Neural progenitor cell (in vitro differentiated cells): Measurements from ENCODE around the gene FAM83G. TPM values are rescaled to one million over a fixed set of nuclear protein-coding genes. Genes with fewer than 3 reads are reported as not detected.
A peak's percentile ranks its signal among the peaks of the same experiment; 100 is the strongest.

Experiments
- DNase-seq: peaks from one replicate; pipeline ENCODE4 v3.0.0-alpha.2; 2016; ENCODE audit warnings: low spot score
- H2AFZ ChIP-seq: fragments of 200-600 bp; sonication (generic); replicated peaks from 2 replicates; pipeline ENCODE4 v1.6.1; 2016; ENCODE audit warnings: antibody characterized with exemption
- H3F3A ChIP-seq: fragments of 200-600 bp; sonication (generic); 2 replicates; pipeline ENCODE4 v1.6.1; 2016; ENCODE audit warnings: antibody characterized with exemption, low read depth
- H3K27ac ChIP-seq: fragments of 200-600 bp; sonication (generic); 2 replicates; pipeline ENCODE4 v1.5.1; 2016; ENCODE audit warnings: mild to moderate bottlenecking
- H3K27me3 ChIP-seq: fragments of 200-600 bp; sonication (generic); 2 replicates; pipeline ENCODE4 v1.6.1; 2016; ENCODE audit warnings: mild to moderate bottlenecking, moderate library complexity
- H3K36me3 ChIP-seq: fragments of 200-600 bp; sonication (generic); 2 replicates; pipeline ENCODE4 v1.5.1; 2016
- H3K4me1 ChIP-seq: fragments of 200-600 bp; sonication (generic); 2 replicates; pipeline ENCODE4 v1.6.1; 2016; ENCODE audit warnings: mixed run types
- H3K4me2 ChIP-seq: fragments of 200-600 bp; sonication (generic); 2 replicates; pipeline ENCODE4 v1.6.1; 2016
- H3K4me3 ChIP-seq: fragments of 200-600 bp; sonication (generic); 2 replicates; pipeline ENCODE4 v1.5.1; 2016
- H3K79me2 ChIP-seq: fragments of 200-600 bp; sonication (generic); 2 replicates; pipeline ENCODE4 v1.6.1; 2016; ENCODE audit warnings: low read depth
- H3K9ac ChIP-seq: fragments of 200-600 bp; sonication (generic); 2 replicates; pipeline ENCODE4 v1.6.1; 2016
- H3K9me3 ChIP-seq: fragments of 200-600 bp; sonication (generic); 2 replicates; pipeline ENCODE4 v1.5.1; 2016; ENCODE audit warnings: low read depth
- H4K20me1 ChIP-seq: fragments of 200-600 bp; sonication (generic); 2 replicates; pipeline ENCODE4 v1.6.1; 2016; ENCODE audit warnings: low read depth
- H3K27ac Mint-ChIP-seq: 3 replicates; pipeline ENCODE4 v1.8.0; 2021; ENCODE audit warnings: mixed read lengths
- H3K27me3 Mint-ChIP-seq: 2 replicates; pipeline ENCODE4 v1.8.0; 2022; ENCODE audit warnings: low read depth, mild to moderate bottlenecking, inconsistent platforms, moderate library complexity, mixed read lengths; ENCODE audit not compliant: insufficient read depth
- H3K36me3 Mint-ChIP-seq: 3 replicates; pipeline ENCODE4 v1.8.0; 2021; ENCODE audit warnings: mixed read lengths
- H3K4me1 Mint-ChIP-seq: 3 replicates; pipeline ENCODE4 v1.8.0; 2021; ENCODE audit warnings: mixed read lengths
- H3K4me3 Mint-ChIP-seq: 3 replicates; pipeline ENCODE4 v1.8.0; 2021; ENCODE audit warnings: mild to moderate bottlenecking, moderate library complexity, mixed read lengths
- H3K9me3 Mint-ChIP-seq: 3 replicates; pipeline ENCODE4 v1.8.0; 2020; ENCODE audit warnings: mixed read lengths
- CTCF ChIP-seq: fragments of 200-600 bp; sonication (generic); IDR thresholded peaks from 2 replicates; pipeline ENCODE4 v1.5.1; 2017; ENCODE audit warnings: antibody characterized with exemption, mild to moderate bottlenecking
- EZH2 ChIP-seq: fragments of 200-600 bp; sonication (generic); IDR thresholded peaks from 2 replicates; pipeline ENCODE4 v1.6.1; 2017; ENCODE audit warnings: antibody characterized with exemption, mild to moderate bottlenecking, moderate library complexity
- EZH2phosphoT487 ChIP-seq: fragments of 200-600 bp; sonication (generic); IDR thresholded peaks from 2 replicates; pipeline ENCODE4 v1.6.1; 2017; ENCODE audit warnings: antibody characterized with exemption
- total RNA-seq: library from RNA; depleted of rRNA; stranded (reverse); fragments of >200 nt; gene quantifications from 2 replicates; pipeline ENCODE4 v1.2.3, GENCODE V29; 2015; ENCODE audit warnings: low replicate concordance

The FAM83G gene
- total RNA-seq, 1 donor from 2014 or later, result 9.9 TPM

- Mint-ChIP-seq H3K9me3 (no peaks in the 10 kb centered on the region), H3K27ac (no peak overlapping the region), H3K27me3 (peaks cover 4% of the 10 kb centered on the region), H3K4me3 (no peak overlapping the region), H3K36me3 (no peaks in the 10 kb centered on the region), H3K4me1 (no peaks in the 10 kb centered on the region)
- Histone ChIP-seq H3K27ac (no peak overlapping the region), H3K4me1 (no peaks in the 10 kb centered on the region), H3K79me2 (no peaks in the 10 kb centered on the region), H3F3A (no peaks in the 10 kb centered on the region), H4K20me1 (no peaks in the 10 kb centered on the region), H3K9ac (no peak overlapping the region), H3K9me3 (no peaks in the 10 kb centered on the region), H3K27me3 (no peaks in the 10 kb centered on the region), H3K4me3 (no peak overlapping the region), H2AFZ (no peak overlapping the region), H3K36me3 (no peaks in the 10 kb centered on the region), H3K4me2 (no peak overlapping the region)
- DNase-seq, result no peak
- TF ChIP-seq EZH2phosphoT487 (no peak), CTCF (no peak), EZH2 (no peak)
Observed at GRCh38 chr17:18955009-18955408, 49.6 kb downstream of the FAM83G start.

- Mint-ChIP-seq H3K4me3 (no peak overlapping the region), H3K4me1 (no peaks in the 10 kb centered on the region), H3K27ac (peak overlapping the region; percentile 33), H3K36me3 (no peaks in the 10 kb centered on the region), H3K9me3 (no peaks in the 10 kb centered on the region), H3K27me3 (peaks cover 4% of the 10 kb centered on the region)
- no peaks in the 10 kb centered on the region for H3K9me3 ChIP-seq
- TF ChIP-seq EZH2phosphoT487 (no peak), EZH2 (no peak), CTCF (no peak)
- H4K20me1 ChIP-seq, result no peaks in the 10 kb centered on the region
- H3K4me2 ChIP-seq, result no peak overlapping the region
- no peak overlapping the region for H2AFZ ChIP-seq
- H3K36me3 ChIP-seq, result no peaks in the 10 kb centered on the region
- H3K27ac ChIP-seq, result no peak overlapping the region
- H3K27me3 ChIP-seq, result no peaks in the 10 kb centered on the region
- no peak overlapping the region for H3K9ac ChIP-seq
- no peaks in the 10 kb centered on the region for H3K4me1 ChIP-seq
- H3F3A ChIP-seq, result no peaks in the 10 kb centered on the region
- no peaks in the 10 kb centered on the region for H3K79me2 ChIP-seq
- no peak overlapping the region for H3K4me3 ChIP-seq
- DNase-seq, result no peak
Observed at GRCh38 chr17:18954321-18954720, 50.2 kb downstream of the FAM83G start.

GRCh38 chr17:18953231-18953728 lies 51.3 kb downstream of the FAM83G start:
- peaks cover 4% of the 10 kb centered on the region for H3K27me3 Mint-ChIP-seq
- Histone ChIP-seq H3K9me3 (no peaks in the 10 kb centered on the region), H3K9ac (no peak overlapping the region), H3F3A (no peaks in the 10 kb centered on the region), H3K4me2 (no peak overlapping the region), H3K27me3 (no peaks in the 10 kb centered on the region), H3K27ac (no peak overlapping the region), H2AFZ (no peak overlapping the region), H3K36me3 (no peaks in the 10 kb centered on the region), H3K4me3 (no peak overlapping the region), H4K20me1 (no peaks in the 10 kb centered on the region), H3K4me1 (no peaks in the 10 kb centered on the region), H3K79me2 (no peaks in the 10 kb centered on the region)
- no peak overlapping the region for H3K27ac Mint-ChIP-seq
- H3K4me1 Mint-ChIP-seq, result no peaks in the 10 kb centered on the region
- no peaks in the 10 kb centered on the region for H3K9me3 Mint-ChIP-seq
- DNase-seq, result no peak
- H3K36me3 Mint-ChIP-seq, result no peaks in the 10 kb centered on the region
- TF ChIP-seq EZH2 (no peak), CTCF (no peak), EZH2phosphoT487 (no peak)
- peak overlapping the region; percentile 49 for H3K4me3 Mint-ChIP-seq
